DMS53 treated with DMSO at 0.1 percent for 48 hours (cell line): ENCODE data around the gene HMGXB3.
"Not testable (repeated sequence)": the region's sequence is repeated elsewhere in the genome, so short reads cannot be mapped to it uniquely, and the experiment has no call there.

Experiments used
- DNase-seq: peaks from one replicate; lab custom pipeline; 2025; ENCODE audit not compliant: unreplicated experiment; lab: John Stamatoyannopoulos, UW

HMGXB3 gene

GRCh38 chr5:150081541-150082283 lies 81.2 kb downstream of the HMGXB3 start:
- no peak for DNase-seq

- DNase-seq, result no peak
These were observed 81.8 kb downstream of the HMGXB3 start for GRCh38 chr5:150082374-150082773.

GRCh38 chr5:150082889-150083288 lies 82.3 kb downstream of the HMGXB3 start:
- DNase-seq, result no peak

- DNase-seq, result not testable (repeated sequence)
These were observed 84.2 kb downstream of the HMGXB3 start for GRCh38 chr5:150084754-150085153.

- DNase-seq, result no peak
These were observed 84.8 kb downstream of the HMGXB3 start for GRCh38 chr5:150085191-150085912.

GRCh38 chr5:150085950-150086715 lies 85.6 kb downstream of the HMGXB3 start, which contains the start of gene CSF1R:
Gene CSF1R (minus strand): TSS chr5:150086554. CDS start chr5:150086427, 127 bp downstream.
- no peak for DNase-seq

DNA sequence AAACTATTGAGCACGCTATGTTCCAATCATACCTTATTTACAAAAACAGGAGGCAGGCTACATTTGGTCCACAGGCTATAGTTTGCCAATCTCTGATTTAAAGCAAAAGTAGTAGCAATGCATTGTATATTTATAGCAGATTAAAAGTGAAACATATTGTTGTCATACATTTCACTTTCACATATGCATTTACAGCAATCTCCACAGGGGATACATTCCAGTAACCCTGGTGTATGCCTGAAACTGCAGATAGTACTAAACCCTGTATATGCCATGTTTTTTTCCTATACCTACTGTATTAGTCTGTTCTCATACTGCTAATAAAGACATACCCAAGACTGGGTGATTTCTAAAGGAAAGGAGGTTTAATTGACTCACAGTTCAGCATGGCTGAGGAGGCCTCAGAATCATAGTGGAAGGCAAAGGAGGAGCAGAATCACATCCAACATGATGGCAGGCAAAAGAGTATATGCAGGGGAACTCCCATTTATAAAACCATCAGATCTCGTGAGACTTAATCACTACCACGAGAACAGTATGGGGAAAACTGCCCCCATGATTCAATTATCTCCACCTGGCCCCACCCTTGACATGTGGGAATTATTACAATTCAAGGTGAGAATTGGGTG lies 91.7 kb downstream of the HMGXB3 start:
- DNase-seq, result no peak

GRCh38 chr5:150097152-150097551 lies 96.6 kb downstream of the HMGXB3 start:
- no peak for DNase-seq

GRCh38 chr5:150101023-150101422 lies 100.5 kb downstream of the HMGXB3 start:
- DNase-seq, result no peak
